GM19468 (cell line): ENCODE data around the gene FOXN1.
"Not testable (repeated sequence)": the region's sequence is repeated elsewhere in the genome, so short reads cannot be mapped to it uniquely, and the experiment has no call there.

ENCODE experiments used
- ATAC-seq: cut with Tn5 transposase; IDR thresholded peaks from one replicate; pipeline ENCODE4 v1.9.1; 2021; ENCODE audit warnings: mild to moderate bottlenecking, moderate library complexity, moderate number of reproducible peaks; ENCODE audit not compliant: unreplicated experiment; ENCODE audit errors: extremely low read depth

Gene FOXN1

DNA sequence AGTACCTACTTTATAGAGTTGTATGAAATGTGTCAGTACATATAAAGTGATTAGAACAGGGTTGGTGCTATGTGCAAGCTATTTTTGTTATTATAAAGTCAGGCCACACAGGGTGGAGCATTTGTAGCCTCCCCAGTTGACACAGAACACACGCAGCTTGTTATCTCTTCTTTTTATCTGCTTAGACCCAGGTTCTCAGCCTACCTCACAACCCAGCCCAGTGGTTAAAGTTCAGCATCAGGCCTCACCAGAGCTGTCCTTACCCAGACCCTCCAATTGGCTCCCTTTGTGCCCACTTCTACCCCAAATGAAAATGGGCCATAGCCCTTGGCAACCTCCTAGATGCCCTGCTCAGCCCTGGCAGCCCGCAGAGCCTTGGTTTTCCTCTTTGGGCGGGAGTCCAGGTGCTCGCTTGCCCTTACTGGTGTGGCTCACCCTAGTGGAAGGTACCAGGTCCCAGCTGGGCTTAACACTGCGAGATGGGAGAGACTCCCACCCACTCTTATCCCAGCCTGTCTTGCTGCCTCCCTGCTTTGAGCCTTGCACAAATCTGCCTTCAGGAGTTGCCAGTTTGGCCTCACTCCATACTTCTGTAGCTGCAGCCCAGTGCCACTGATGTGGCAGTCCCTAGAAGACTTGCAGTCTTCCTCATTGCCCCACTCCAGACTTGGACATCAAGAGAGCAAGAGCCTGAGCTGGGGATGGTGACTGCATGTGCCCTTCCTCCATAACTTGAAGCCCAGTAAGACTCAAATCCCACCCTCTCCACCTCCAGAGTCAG, 66.3 kb downstream of the FOXN1 start:
- no peak for ATAC-seq

DNA sequence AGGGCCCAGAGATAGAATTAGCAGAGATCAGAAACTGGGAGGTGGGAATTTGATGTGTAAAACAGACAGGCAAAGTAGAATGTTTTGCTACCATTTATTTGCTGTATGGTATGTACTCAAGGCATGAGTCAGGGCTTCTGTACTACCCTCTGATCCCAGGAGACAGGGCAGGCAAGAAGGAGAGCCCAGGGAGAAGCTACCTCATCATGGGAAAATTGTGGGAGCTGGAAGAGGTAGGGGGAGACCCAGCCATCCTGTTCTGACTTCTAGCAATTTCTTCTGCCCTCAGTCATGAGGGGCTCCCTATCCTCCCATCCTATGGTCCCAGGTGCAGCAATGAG, 66.9 kb downstream of the FOXN1 start:
- no peak for ATAC-seq

DNA sequence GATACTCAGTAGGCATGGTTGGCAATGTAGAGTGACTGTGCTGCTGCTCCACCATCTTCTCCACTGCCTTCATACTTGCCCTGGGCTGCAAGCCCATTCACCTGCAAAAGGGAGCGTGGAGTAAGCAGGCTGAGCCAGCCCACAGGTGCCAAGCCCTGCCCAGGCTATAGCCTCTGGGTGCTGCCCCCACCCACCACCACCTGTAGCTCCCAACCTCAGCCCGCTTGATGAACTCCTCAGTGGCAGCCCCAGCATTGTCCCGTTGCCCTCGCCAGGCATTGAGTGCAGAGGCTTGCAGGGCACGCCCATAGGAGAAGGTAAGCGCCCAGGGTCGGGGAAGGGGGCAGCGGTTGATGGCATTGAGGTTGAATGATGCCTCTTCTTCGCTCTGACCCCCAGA, 67.4 kb downstream of the FOXN1 start:
- ATAC-seq, result no peak

DNA sequence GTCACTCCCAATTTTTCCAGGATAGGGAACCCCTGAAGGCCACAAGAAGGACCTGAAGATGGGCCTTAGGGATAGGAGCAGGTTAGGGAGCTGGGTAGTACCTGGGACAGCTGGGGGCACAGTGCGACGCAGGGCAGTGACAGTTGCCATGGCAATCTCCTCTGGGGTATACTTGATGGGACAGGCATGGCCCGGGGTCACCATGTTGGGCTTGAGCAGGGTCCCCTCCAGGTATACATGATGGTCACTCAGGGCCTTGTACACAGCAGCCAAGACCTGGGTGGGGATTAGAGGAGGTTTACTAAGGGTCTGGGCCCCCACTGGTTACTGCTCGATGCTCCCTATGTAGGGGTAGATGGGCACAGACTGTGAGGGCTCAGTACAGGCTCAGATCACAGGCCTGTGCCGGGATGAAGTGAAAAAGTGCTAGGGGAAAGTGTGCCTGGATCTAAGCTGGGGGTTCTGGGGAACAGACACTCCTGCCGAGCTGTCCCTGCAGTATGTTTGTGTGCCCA, 67.9 kb downstream of the FOXN1 start:
- no peak for ATAC-seq

DNA sequence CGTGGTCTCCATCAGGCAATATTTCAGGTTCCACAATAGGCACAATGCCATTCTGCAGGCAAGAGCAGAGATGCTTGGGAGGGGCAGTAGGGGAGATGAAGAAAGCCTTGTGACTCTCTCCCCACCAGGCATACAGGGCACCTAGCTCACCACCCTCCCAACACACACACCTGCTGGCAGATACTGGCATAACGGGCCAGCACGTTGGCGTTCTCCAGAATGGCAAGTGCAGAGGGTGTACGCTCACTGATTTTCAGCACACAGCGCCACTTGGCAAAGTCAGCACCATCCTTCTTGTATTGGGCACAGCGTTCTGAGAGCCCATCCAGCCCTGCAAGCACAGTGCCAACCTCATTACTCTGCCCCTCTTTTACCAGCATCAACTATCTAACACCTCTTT, 68.4 kb downstream of the FOXN1 start:
- ATAC-seq, result no peak

DNA sequence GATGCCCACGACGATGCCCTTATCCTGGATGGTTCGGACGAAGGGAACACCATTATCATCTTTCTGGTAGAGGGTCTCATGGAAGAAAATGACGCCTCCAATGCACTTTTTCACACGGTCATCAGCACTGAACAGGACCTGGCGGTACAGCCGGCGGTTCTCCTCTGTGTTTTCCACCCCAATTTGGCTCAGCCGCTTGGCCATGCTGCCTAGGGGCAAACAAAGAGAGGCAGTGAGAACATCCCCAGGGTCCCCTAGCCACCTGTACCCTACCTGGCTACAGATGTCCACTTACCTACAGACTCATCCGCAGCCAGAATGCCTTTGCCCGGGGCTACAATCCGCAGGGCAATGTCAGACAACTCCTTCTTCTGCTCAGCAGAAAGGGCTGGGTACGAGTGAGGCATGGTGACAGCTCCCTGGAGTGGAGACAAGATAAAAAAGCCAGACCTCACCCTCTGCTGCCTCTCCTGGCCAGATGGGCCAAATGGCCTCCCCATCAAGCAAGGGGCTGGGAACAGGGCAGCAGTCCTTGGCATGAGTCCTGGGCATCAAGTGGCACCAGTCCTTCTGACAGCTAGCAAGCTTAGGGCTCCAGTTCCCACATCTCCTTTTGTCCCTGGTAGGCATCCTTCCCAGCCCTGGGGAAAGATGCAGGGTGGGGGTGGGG, 69.1 kb downstream of the FOXN1 start:
- ATAC-seq, result no peak

DNA sequence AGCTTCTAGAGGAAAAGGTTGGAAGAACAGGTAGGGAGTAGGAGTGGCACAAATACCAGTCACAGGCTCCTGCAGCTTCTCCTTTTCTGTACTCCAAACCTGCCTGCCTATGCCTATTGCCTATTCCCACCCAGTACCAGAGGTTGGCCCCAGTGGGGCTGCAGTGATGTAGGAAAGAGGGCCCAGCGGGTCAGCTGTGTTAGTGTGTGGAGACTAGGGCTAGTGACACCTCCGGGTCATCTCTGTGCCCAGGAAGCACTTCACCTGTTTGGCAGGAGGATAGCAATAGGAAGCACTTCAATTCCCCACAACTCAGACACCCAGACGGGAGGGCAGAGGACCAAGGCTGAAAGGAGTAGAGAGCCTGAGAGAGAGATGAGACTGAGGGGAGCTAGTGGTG, 69.9 kb downstream of the FOXN1 start:
- ATAC-seq, result not testable (repeated sequence)

DNA sequence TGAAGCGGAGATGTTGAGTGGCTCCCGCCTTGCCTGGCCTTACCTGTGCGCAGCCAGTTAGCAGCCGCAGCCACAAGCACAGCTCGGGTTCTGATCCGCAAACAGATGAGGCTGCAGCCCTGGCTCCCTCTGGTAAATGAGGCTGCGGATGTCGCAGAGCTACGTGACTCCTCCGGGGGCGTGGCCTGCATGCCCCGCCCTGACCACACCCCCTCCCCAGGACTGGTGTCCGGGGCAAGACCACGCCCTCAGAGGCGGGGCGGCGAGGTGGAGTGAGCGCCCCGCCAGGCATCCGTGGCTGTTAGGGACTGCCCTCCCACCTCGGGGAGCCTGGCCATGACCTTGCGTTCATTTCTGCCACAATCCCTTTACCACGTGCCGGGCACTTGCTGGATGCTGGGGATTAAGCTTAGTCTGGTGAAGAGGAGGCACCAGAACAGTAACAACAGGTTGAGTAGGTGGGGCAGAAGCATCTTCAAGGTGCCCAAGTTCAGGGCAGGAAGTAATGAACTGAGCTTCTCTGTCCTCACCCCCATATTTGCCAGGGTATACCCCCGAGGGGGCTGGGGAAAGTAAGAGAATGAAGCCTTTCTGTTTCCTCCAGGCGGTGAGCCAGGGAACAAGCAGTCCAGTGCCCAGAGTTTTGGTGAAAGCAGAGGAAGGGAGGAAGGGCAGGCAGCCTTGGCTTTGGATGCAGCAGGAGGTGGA, 70.8 kb downstream of the FOXN1 start, which contains the start of gene ALDOC:
TSS of gene ALDOC (minus strand) at position 138 of the 708 bp plus-strand sequence. CDS start 1,363 bp downstream, outside the sequence.
- ATAC-seq, result peak; percentile 64

DNA sequence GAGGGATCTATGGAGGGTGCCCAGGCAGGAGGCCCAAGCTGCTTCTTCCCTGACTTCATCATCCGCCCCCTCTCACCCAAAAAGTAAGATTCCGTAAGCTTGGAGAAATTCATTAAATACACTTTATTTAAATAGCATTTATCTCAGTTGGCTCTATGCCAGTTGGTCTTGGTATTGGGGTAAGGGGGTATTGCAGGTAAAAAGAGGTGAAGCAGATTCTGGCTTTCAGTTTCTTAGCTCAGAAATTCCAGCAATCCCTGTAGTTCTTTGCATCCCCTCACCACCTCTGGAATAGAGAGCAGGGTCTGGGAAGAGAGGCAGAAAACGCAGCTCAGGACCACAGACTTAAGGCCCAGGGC, 71.3 kb downstream of the FOXN1 start:
- no peak for ATAC-seq

DNA sequence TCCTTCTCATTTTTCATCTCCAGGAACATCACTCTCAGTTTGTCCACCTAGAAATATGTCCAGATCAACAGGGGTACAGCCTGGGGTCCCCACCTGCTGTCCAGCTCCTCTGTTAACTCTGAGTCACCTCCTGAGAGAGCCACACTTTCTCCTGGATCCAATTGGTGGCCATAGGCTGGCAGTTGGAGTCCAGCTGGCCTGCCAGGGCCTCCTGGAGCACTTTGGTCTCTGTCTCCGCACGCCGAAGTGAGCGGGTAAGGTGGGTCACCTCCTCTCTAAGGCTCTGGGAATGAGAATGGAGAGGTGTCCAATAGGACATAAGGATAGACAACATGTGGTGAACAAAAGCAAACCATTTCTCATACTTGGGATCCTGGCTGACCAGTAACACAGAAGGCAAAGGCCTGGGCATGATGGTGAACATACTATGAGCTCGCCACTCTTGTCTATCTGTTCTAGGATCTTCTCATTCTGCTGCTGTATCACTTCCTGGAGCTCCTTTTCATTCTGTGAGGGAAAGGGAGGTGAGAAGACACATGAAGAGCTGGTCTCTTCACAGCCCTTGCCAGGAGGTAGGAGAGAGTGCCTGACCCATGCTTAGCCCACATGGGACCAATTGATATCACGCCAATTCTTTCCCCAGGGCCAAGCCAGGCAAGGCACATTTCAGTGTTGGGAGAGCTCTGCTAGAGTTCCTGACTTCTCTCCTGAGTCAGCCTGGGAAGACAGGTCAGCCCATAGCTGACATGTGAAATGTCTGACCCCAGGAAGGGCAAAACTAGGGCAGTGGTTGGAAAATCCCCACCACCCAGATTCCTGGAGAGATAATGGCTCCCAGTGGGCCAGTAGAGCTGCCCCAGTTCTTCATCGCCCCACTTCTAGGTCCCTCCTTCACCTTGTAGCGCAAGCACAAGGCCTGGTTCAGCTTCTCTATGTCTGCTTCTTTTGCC, 72.4 kb downstream of the FOXN1 start:
- ATAC-seq, result no peak

DNA sequence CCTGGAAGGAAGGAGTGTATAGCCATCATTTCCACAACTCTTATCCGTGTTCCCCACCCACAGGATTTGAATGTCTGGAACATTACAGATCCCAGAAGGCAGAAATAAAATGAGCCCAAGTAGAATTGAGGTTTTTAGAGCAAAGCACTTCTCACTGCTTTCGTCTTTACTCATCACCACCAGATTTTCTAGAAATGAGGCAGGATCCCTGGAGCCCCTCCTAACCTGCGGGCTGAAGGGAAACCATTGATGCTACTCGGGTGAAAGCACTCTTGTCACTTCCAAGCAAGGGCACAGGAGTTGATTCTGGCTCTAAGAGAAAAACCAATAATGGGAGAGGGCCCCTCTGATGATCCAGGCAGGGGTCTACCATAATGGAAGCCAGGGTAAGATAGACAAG, 73.4 kb downstream of the FOXN1 start:
- ATAC-seq, result no peak

DNA sequence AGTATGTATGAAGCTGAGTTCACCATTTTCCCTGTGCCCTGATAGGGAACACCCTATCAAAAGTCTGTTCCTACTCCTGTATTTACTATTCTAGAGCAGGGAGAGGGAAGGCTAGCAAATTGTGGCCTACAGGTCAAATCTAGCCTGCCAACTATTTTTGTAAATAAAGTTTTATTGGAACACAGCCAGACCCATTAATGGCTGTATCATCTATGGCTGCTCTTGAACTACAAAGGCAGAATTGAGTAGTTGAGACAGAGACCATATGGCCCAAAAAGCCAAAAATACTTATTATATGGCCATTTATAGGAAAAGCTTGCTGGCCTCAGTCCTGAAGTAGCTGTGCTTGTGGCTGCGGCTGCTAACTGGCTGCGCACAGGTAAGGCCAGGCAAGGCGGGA, 74.8 kb downstream of the FOXN1 start:
- ATAC-seq, result no peak

DNA sequence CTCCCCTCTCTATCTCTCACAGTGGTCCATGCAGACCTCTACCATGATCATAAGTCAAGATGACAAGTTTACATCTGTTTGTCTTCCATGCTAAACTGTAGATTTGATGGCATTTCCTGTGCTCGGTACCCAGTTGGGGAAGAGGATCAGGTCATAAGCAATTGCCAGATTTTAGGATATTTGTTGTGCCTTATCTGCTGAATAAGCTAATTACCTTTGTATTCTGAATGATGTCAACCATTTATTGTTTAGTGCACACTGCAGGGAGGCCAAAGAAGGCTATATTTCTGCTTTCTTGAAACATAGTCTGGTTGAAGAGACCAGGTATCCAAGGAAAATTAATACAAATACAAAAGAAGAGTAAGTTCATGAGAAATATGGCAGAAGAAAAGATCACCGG, 76.4 kb downstream of the FOXN1 start:
- ATAC-seq, result no peak

DNA sequence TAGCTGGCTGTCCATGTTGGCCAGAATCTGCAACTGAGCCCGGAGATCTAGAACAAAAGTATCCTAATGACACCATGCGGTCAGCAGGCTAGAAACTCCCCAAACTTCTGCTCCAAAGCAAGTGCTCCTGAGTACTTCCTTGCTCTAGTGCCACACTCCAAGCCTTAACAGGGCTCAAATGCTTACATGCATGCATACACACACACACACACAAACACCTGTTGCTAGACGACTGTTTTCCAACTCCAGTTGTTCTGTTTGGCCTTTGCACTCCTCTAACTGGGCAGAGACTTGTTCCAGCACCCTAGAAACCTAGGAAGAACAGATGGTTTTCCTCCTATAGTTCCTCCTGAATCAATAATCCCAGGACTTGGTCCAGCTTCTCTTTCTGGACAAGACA, 78.3 kb downstream of the FOXN1 start:
- no peak for ATAC-seq

DNA sequence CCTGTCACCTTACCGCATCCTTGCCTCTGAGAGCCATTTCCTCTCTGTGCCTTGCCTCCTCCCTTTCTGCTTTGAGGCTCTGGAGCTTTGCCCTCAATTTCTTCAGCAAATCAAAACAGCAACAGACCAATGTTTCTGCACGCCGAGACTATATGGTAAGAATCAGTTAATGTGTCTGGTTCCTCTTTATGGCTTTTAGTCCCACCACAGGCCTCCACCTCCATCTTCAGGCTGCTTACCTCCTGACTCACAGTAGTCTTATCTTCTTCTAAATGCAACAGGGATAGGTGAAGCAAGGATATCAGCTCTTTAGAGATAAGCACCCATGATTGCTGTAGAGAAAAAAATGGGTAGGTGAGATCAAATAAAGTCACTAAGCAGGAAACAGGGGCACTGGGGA, 79.7 kb downstream of the FOXN1 start:
- no peak for ATAC-seq
